KOPT-K1 (cell line): ENCODE data around the gene C2CD4D.
"Not testable (repeated sequence)": the region's sequence is repeated elsewhere in the genome, so short reads cannot be mapped to it uniquely, and the experiment has no call there.

Source experiments
- H3K27ac ChIP-seq: fragments of 200-600 bp; sonication (generic); 2 replicates; pipeline ENCODE4 v1.5.1; 2016; ENCODE audit warnings: antibody characterized with exemption, mild to moderate bottlenecking, low read depth, low read length; ENCODE audit not compliant: poor library complexity, severe bottlenecking
- H3K36me3 ChIP-seq: fragments of 200-600 bp; sonication (generic); 2 replicates; pipeline ENCODE4 v1.5.1; 2017; ENCODE audit warnings: antibody characterized with exemption, mild to moderate bottlenecking, low read length, moderate library complexity; ENCODE audit not compliant: insufficient read depth
- H3K9me3 ChIP-seq: fragments of 200-600 bp; sonication (generic); 2 replicates; pipeline ENCODE4 v1.5.1; 2017; ENCODE audit warnings: antibody characterized with exemption, low read length, mild to moderate bottlenecking; ENCODE audit not compliant: insufficient read depth, poor library complexity, severe bottlenecking

C2CD4D gene

DNA sequence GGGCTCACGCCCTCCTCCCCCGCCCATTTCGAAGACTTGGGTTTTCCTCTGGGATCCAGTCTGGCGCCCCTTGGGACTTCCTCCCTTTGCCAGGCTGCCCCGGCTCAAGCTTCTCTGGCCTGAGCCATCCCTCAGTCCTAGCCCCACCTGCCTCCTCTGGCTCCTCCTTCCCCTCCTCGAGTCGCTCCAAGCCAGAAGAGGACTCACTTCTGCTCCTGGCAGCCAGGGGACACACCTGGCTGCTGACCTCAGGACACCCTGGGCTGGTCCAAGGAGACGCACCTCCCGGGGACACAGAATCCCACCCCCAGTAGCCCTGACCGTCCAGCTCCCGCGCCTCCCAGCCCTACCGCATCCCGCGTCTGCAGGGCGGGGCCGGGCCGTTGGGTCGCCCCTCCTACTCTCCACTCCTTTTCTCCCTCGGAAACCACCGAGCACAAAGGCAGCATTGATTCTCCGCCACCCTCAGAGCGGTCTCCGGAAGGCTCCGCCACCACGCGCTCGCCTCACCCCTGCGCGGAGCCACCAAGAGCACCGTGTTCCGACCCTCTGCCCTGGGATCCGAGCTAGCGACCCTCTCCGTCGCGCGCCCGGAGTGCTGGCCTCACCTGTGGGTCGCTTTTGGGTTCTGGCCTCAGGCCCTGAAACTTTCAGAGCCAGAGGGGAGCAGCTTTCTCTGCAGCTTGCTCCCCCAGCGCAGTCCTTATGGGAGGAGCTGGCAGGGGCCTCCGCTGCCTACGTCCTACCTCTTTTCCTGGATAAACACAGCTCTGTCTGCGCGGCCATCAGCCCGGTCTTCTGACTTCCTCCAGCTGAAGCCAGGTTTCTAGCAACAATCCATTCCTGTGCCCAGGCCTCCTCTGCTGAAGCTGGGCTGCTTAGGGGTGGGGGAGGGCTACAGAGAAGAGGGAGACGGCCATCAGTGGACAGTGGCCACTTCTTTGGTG lies at the start of gene C2CD4D:
TSS of gene C2CD4D (minus strand) at position 364 of the 947 bp plus-strand sequence. CDS start 831 bp downstream, outside the sequence.
- Histone ChIP-seq H3K27ac (no peak within 1 kb of the TSS), H3K36me3 (no peaks in the 10 kb centered on the region), H3K9me3 (no peaks in the 10 kb centered on the region)

DNA sequence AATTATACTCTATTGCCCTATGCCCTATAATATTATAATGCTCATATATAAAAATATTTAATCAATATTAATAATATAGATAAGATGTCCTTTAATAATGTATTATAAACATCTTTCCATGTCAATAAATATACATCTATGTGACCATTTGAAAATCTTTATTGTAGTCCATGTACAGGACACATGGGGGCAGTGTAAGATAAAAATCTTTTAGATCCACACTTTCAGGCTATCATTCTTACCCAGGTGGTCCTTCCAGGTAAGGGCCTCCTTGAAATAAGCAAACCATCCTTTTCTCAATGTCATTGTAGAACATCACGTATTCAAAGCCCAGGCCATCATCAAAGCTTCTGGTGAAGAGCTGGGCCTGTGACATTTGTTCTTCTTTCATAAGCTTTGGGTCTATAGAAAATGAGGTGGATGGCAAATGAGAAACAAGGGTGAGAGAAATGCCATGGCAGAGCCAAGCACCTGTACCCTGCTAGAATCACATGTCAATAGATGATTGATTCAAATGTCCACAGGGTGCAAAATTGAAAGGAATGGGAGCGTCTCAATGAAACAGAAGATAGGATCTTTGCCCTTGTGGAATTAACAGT lies 49.5 kb upstream of the C2CD4D start:
- H3K36me3 ChIP-seq = no peaks in the 10 kb centered on the region
- no peak overlapping the region for H3K27ac ChIP-seq
- peaks cover 8% of the 10 kb centered on the region for H3K9me3 ChIP-seq

DNA sequence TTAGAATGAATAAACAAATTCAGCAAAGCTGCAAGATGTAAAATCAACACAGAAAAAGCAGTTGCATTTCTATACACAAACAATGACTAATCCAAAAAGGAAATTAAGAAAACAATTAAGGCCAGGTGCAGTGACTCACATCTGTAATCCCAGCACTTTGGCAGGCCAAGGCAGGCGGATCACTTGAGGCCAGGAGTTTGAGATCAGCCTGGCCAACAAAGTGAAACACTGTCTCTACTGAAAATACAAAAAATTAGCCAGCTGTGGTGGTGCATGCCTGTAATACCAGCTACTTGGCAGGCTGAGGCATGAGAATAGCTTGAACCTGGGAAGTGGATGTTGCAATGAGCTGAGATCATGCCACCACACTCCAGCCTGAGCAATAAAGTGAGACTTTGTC lies 47.4 kb upstream of the C2CD4D start:
- H3K27ac ChIP-seq = no peak overlapping the region
- no peaks in the 10 kb centered on the region for H3K36me3 ChIP-seq

DNA sequence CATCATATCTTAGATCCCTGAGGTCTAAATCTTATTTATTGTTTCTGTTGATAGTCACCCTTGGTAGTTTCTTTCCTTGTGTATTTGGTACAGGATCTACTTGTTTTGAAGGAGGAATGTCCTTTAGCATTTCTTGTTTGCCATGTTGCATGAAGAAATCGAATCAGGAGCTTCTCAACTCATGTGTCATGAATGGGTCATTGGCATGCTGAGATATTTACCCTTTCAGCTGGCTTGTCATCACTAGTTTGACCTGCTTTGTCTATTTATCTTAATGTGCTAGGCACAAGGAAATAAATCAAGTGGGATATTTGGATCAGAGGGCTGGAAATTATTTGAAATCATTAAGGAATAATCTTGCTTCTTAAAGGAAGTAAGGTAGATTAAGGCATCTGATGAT lies 45.9 kb upstream of the C2CD4D start:
- H3K27ac ChIP-seq = no peak overlapping the region
- peaks cover 8% of the 10 kb centered on the region for H3K9me3 ChIP-seq
- H3K36me3 ChIP-seq = no peaks in the 10 kb centered on the region

More for the DNA sequence above, 47.4 kb upstream of the C2CD4D start:
- peaks cover 8% of the 10 kb centered on the region for H3K9me3 ChIP-seq

DNA sequence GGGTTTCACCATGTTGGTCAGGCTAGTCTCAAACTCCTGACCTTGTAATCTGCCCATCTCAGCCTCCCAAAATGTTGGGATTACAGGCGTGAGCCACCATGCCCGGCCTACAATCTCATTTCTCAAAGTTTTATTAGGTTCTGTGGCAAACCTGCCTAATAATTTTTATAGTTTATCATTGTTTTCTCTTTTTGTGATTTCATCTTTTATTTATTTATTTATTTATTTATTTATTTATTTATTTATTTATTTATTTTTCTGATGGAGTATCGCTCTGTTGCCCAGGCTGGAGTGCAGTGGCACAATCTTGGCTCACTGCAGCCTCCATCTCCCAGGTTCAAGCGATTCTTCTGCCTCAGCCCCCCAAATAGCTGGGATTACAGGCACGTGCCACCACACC lies 45.3 kb upstream of the C2CD4D start:
- H3K27ac ChIP-seq = not testable (repeated sequence)

DNA sequence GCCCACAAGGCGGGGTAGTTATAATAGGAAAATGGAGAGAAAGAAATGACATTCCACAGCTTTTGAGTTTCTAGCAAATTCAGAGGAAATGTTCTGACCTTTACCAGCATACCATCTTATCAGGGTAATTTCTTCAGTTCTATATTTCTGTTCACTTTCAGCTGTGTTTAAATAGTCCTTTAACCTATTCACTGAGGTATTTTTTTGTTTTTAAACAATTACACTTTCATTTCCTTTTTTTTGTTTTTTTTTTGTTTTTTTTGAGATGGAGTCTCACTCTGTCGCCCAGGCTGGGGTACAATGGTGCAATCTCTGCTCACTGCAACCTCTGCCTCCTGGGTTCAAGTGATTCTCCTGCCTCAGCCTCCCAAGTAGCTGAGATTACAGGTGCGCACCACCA lies 44.8 kb upstream of the C2CD4D start:
- H3K9me3 ChIP-seq, H3K27ac ChIP-seq, H3K36me3 ChIP-seq: not testable (repeated sequence)

More for the DNA sequence above, 45.3 kb upstream of the C2CD4D start:
- H3K9me3 ChIP-seq, H3K36me3 ChIP-seq: not testable (repeated sequence)

DNA sequence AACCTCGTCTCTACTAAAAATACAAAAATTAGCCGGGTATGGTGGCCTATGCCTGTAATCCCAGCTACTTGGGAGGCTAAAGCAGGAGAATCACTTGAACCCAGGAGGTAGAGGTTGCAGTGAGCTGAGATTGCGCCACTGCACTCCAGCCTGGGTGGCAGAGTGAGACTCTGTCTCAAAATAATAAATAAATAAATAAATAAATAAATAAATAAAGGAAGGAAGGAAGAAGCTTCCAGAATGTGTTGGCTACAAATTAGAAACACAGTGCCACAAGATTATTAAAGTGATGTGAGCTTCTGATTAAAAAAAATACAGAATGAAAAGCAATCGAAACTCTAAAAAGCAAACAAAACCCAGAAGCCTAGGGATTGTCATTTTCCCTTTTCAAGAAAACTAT lies 44.3 kb upstream of the C2CD4D start:
- not testable (repeated sequence) for H3K27ac ChIP-seq, H3K36me3 ChIP-seq, H3K9me3 ChIP-seq

DNA sequence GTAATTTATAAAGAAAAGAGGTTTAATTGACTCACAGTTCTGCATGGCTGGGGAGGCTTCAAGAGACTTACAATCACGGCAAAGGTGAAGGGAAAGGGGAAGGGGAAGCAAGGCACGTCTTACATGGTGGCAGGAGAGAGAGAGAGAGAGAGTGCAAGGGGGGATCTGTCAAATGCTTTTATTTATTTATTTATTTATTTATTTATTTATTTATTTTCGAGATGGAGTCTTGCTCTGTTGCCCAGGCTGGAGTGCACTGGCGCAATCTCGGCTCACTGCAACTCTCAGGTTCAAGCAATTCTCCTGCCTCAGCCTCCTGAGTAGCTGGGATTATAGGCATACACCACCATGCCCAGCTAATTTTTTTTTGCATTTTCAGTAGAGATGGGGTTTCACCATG lies 43.3 kb upstream of the C2CD4D start:
- not testable (repeated sequence) for H3K27ac ChIP-seq, H3K9me3 ChIP-seq, H3K36me3 ChIP-seq

DNA sequence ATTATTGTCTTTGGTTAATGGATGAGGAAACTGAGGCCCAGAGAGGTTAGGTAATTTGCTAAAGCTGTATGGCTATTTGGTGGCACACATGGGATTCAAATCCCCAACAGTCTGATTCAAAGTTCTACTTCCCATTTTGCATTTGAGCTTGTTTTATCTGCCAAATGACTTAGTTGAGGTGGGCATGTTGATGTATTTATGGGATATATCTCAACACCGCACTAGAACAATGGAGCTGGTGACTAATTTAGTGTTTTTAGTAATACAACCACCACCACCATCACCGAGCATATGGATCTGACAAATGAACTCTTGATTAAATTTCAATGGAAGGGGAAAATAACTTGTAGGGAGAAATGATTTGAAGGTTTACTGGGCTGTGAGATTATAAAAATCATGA lies 42.8 kb upstream of the C2CD4D start:
- no peaks in the 10 kb centered on the region for H3K36me3 ChIP-seq
- H3K9me3 ChIP-seq = peaks cover 8% of the 10 kb centered on the region
- H3K27ac ChIP-seq = no peak overlapping the region

DNA sequence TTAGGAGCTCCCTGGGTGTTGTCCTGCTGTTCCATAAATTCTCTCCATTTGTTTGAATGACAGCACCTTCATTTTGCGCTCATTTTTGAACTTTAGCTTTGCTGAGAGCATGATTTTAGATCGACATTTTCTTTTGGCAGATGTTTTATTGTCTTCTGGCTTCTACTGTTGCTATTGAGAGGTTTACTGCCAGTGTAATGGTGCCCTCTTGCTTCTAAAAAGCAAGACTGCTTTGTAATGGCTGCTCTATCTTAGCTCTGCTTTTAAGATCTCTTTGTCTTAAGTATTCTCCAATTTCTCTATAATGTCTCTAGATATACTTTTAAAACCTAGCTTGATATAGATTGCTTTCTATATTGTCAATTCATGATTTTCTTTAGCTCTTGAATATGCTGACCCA lies 41.9 kb upstream of the C2CD4D start:
- no peak overlapping the region for H3K27ac ChIP-seq
- H3K9me3 ChIP-seq = peaks cover under 1% of the 10 kb centered on the region
- no peaks in the 10 kb centered on the region for H3K36me3 ChIP-seq

DNA sequence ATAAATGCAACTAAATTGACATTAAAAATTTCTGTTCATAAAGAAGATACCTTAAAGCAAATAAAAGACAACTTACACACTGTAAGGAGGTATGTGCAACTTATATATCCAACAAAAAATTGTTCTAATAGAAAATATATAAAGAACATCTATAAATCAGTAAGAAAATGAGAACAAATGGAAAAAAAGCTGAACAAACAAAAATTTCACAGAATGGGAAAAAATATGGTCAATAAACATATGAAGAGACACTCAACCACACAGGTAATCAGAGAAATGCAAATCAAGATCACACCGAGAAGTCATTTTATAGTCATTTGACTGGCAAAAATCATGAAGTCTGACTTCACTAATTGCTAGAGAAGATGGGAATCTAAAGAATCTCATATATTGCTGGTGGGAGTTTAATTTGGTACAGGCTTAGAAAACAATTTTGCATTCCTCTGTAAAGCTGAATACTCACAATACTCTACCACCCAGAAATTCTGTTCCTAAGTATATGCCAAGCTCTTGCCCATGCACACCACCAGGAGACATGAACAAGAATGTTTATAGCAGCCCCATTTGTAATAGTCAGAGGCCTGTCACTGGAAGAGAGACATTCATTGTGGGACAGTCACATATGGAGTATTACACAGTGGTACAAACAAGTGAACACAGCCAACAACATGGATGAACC lies 35.9 kb upstream of the C2CD4D start:
- H3K27ac ChIP-seq = no peak overlapping the region
- H3K36me3 ChIP-seq = no peaks in the 10 kb centered on the region
- no peaks in the 10 kb centered on the region for H3K9me3 ChIP-seq

DNA sequence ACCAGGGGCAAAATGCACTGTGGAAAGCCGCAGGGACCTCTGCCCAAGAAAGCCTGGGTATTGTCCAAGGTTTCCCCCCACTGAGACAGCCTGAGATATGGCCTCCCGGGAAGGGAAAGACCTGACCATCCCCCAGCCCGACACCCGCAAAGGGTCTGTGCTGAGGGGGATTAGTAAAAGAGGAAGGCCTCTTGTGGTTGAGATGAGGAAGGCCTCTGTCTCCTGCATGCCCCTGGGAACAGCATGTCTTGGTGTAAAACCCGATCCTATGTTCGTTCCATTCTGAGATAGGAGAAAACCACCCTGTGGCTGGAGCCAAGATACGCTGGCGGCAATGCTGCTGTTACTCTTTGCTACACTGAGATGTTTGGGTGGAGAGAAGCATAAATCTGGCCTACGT lies 33.2 kb upstream of the C2CD4D start:
- not testable (repeated sequence) for H3K27ac ChIP-seq, H3K9me3 ChIP-seq, H3K36me3 ChIP-seq

DNA sequence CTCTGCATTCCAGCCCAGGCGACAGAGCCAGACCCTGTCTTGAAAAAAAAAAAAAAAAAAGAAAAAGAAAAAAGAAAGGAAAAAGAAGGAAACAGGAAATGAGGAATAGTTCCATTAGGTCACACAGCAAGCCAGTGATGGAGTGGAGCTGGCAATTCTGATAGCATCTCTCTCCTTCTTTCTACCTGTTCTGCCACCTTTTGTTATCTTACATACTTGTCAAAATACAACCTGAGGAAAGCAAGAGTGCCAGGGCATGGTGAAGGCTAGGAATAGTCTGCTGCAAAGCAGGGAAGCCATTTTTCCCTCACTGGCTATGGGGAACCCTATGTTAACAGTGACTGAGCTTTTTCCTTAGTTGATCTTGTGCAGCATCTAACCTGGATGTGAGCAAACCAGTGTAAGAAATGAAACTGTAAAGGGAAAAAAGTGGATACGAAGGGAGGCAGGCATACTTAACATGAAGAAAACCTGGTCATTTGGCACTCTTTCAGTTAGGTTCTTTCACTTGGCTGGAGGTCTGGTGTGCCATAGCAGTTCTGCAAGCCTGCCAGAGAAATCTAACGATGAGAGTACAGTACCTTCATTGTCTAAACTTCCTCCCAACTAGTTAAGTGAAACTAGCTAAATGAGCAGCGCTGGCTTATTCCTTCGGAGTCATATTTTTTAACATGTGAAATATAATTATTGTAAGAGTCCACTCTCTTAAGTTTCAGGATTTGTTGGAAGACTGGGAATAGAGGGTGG lies 31.8 kb upstream of the C2CD4D start:
- no peak overlapping the region for H3K27ac ChIP-seq
- no peaks in the 10 kb centered on the region for H3K36me3 ChIP-seq

DNA sequence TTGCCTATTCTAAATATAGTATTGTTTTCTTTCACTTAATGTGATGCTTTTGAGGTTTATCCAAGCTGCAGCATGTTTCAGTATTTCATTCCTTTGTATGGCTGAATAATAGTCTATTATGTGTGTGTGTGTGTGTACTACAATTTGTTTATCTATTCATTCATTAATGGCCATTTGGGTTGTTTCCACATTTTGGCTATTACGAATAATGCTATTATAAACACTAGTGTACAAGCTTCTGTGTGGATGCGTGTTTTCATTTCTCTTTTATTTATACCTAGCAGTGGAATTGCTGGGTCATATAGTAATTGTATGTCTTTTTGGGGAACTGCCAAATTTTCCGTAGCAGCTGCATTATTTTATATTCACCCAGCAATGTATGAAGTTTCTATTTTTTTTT lies 28.9 kb upstream of the C2CD4D start:
- no peaks in the 10 kb centered on the region for H3K36me3 ChIP-seq
- H3K9me3 ChIP-seq = no peaks in the 10 kb centered on the region
- H3K27ac ChIP-seq = no peak overlapping the region

More for the DNA sequence above, 31.8 kb upstream of the C2CD4D start:
- no peaks in the 10 kb centered on the region for H3K9me3 ChIP-seq
